AG04450 (cell line): ENCODE measurements around the gene SLC17A1. TPM values are rescaled to one million over a fixed set of nuclear protein-coding genes. Genes with fewer than 3 reads are reported as not detected.

ENCODE experiments used
- CTCF ChIA-PET: fragments of 300-600, 350-600 bp; formaldehyde crosslinking; extraction: SDS; loops from one replicate; lab custom pipeline; 2022; ENCODE audit warnings: antibody characterized with exemption, inconsistent platforms; lab: Charles Lee
- POLR2A ChIA-PET: fragments of 350-600 bp; formaldehyde crosslinking; extraction: SDS; loops from one replicate; lab custom pipeline; 2021; ENCODE audit warnings: antibody characterized with exemption, inconsistent platforms; lab: Yijun Ruan, JAX
- DNase-seq: peaks from one replicate; pipeline ENCODE4 v3.0.0-alpha.2; 2011; ENCODE audit warnings: low read depth, low spot score
- H3K27ac ChIP-seq: one replicate; pipeline ENCODE4 v1.5.1; 2012; ENCODE audit warnings: low read depth, low read length, control low read depth
- H3K27me3 ChIP-seq: one replicate; pipeline ENCODE4 v1.6.0; 2012; ENCODE audit warnings: low read length; ENCODE audit not compliant: control insufficient read depth, insufficient read depth
- H3K4me3 ChIP-seq: 2 replicates; pipeline ENCODE4 v1.5.1; 2011; ENCODE audit warnings: mild to moderate bottlenecking, low read depth, low read length, control low read depth
- H3K9me3 ChIP-seq: 2 replicates; pipeline ENCODE4 v1.5.1; 2012; ENCODE audit warnings: low read length; ENCODE audit not compliant: control insufficient read depth, insufficient read depth
- CTCF ChIP-seq: IDR thresholded peaks from 2 replicates; pipeline ENCODE4 v1.5.1; 2011; ENCODE audit warnings: low read depth, low read length, control low read depth, inconsistent platforms
- polyA plus RNA-seq: library from polyadenylated mRNA; depleted of rRNA; stranded (reverse); fragments of >200 nt; gene quantifications from 2 replicates; pipeline ENCODE4 v1.2.3, GENCODE V29; 2011

SLC17A1 gene
- polyA plus RNA-seq, 1 experiment: not detected

GRCh38 chr6:25756382-25757363, 75.2 kb downstream of the SLC17A1 start:
- DNase-seq: no peak
- no peak overlapping the region for H3K27ac ChIP-seq
- TF ChIP-seq CTCF: no peak
- H3K27me3 ChIP-seq: no peaks in the 10 kb centered on the region
- CTCF ChIA-PET: no interaction called here
- no peak overlapping the region for H3K4me3 ChIP-seq
- H3K9me3 ChIP-seq: no peaks in the 10 kb centered on the region
- POLR2A ChIA-PET: no interaction called here

GRCh38 chr6:25755483-25755882, 76.4 kb downstream of the SLC17A1 start:
- ChIA-PET POLR2A (no interaction called here), CTCF (interaction anchor here (0.6 kb wide), 1 partner anchor 209 kb away, joined by 4 read pairs; no protein-coding TSS in a partner anchor)
- Histone ChIP-seq H3K4me3 (no peak overlapping the region), H3K27me3 (no peaks in the 10 kb centered on the region), H3K27ac (no peak overlapping the region), H3K9me3 (no peaks in the 10 kb centered on the region)
- TF ChIP-seq CTCF: no peak
- DNase-seq: no peak

GRCh38 chr6:25754535-25754934, 77.3 kb downstream of the SLC17A1 start, which contains the start of gene SLC17A4:
Gene SLC17A4 (plus strand): TSS chr6:25754742. CDS start chr6:25761963, 7,221 bp downstream.
- Histone ChIP-seq H3K27me3 (no peaks in the 10 kb centered on the region), H3K4me3 (no peak within 1 kb of the TSS), H3K9me3 (no peaks in the 10 kb centered on the region), H3K27ac (no peak within 1 kb of the TSS)
- ChIA-PET POLR2A (no interaction called here), CTCF (no interaction called here)
- no peak for DNase-seq
- no peak for TF ChIP-seq CTCF

- no peak for DNase-seq
- TF ChIP-seq CTCF: no peak
- H3K4me3 ChIP-seq: no peak overlapping the region
- H3K27me3 ChIP-seq: no peaks in the 10 kb centered on the region
- no peak overlapping the region for H3K27ac ChIP-seq
- POLR2A ChIA-PET: no interaction called here
- CTCF ChIA-PET: interaction anchor here (0.6 to 1.0 kb wide), 2 partner anchors 250 to 683 kb away, joined by 3 read pairs; no protein-coding TSS in a partner anchor
- H3K9me3 ChIP-seq: no peaks in the 10 kb centered on the region
Observed at GRCh38 chr6:25753079-25753478, 78.8 kb downstream of the SLC17A1 start.

- CTCF ChIA-PET: no interaction called here
Observed at GRCh38 chr6:25750906-25751305, 80.9 kb downstream of the SLC17A1 start.

More at GRCh38 chr6:25750906-25751305, 80.9 kb downstream of the SLC17A1 start:
- DNase-seq: no peak
- no peaks in the 10 kb centered on the region for H3K27me3 ChIP-seq
- no peak overlapping the region for H3K4me3 ChIP-seq
- H3K9me3 ChIP-seq: no peaks in the 10 kb centered on the region
- POLR2A ChIA-PET: no interaction called here
- no peak for TF ChIP-seq CTCF
- no peak overlapping the region for H3K27ac ChIP-seq
